Smooth muscle cell (in vitro differentiated cells): ENCODE measurements around the gene ADGRE1. TPM values are rescaled to one million over a fixed set of nuclear protein-coding genes. Genes with fewer than 3 reads are reported as not detected.

ENCODE experiments used
- DNase-seq: peaks from one replicate; lab custom pipeline; 2025; ENCODE audit not compliant: unreplicated experiment; lab: John Stamatoyannopoulos, UW
- H2AFZ ChIP-seq: fragments of 200-600 bp; sonication (generic); 2 replicates; pipeline ENCODE4 v1.6.0; 2016; ENCODE audit warnings: antibody characterized with exemption, low read depth, mild to moderate bottlenecking
- H3F3A ChIP-seq: fragments of 200-600 bp; sonication (generic); 2 replicates; pipeline ENCODE4 v1.6.0; 2017; ENCODE audit warnings: antibody characterized with exemption, low read depth
- H3K27ac ChIP-seq: fragments of 200-600 bp; sonication (generic); 2 replicates; pipeline ENCODE4 v1.5.1; 2016; ENCODE audit warnings: low read depth, mild to moderate bottlenecking
- H3K27me3 ChIP-seq: fragments of 200-600 bp; sonication (generic); 2 replicates; pipeline ENCODE4 v1.6.1; 2016; ENCODE audit warnings: low read depth, mild to moderate bottlenecking
- H3K36me3 ChIP-seq: fragments of 200-600 bp; sonication (generic); 2 replicates; pipeline ENCODE4 v1.5.1; 2016; ENCODE audit warnings: low read depth
- H3K4me1 ChIP-seq: fragments of 200-600 bp; sonication (generic); 2 replicates; pipeline ENCODE4 v1.5.1; 2016; ENCODE audit warnings: low read depth
- H3K4me2 ChIP-seq: fragments of 200-600 bp; sonication (generic); 2 replicates; pipeline ENCODE4 v1.6.0; 2016; ENCODE audit warnings: mild to moderate bottlenecking
- H3K4me3 ChIP-seq: fragments of 200-600 bp; sonication (generic); 2 replicates; pipeline ENCODE4 v1.5.1; 2016; ENCODE audit warnings: mild to moderate bottlenecking
- H3K79me2 ChIP-seq: fragments of 200-600 bp; sonication (generic); 2 replicates; pipeline ENCODE4 v1.6.0; 2016; ENCODE audit warnings: low read depth, mild to moderate bottlenecking
- H3K9ac ChIP-seq: fragments of 200-600 bp; sonication (generic); 2 replicates; pipeline ENCODE4 v1.6.0; 2016; ENCODE audit warnings: low read depth
- H3K9me3 ChIP-seq: fragments of 200-600 bp; sonication (generic); replicated peaks from 2 replicates; pipeline ENCODE4 v1.5.1; 2016; ENCODE audit warnings: low read depth
- H4K20me1 ChIP-seq: fragments of 200-600 bp; sonication (generic); 2 replicates; pipeline ENCODE4 v1.6.0; 2016; ENCODE audit warnings: low read depth
- WGBS: methylation state at CpG from one replicate; pipeline ENCODE4 v1.1.7; 2016; ENCODE audit warnings: low lambda C conversion rate; 5-methylcytosine and 5-hydroxymethylcytosine counted together
- polyA plus RNA-seq: library from polyadenylated mRNA; unstranded; fragments of >200 nt; fragmentation: Nextera tagmentation; extraction: Ambion mirVana; gene quantifications from 2 replicates; pipeline ENCODE4 v1.2.1, GENCODE V29; 2016
- total RNA-seq: library from RNA; depleted of rRNA; stranded (reverse); fragments of >200 nt; gene quantifications from 2 replicates; pipeline ENCODE4 v1.2.3, GENCODE V29; 2014
- TF ChIP-seq, protein P1 (sequence below): fragments of 200-600 bp; sonication (generic); IDR thresholded peaks from 2 replicates; pipeline ENCODE4 v1.5.1; 2017; ENCODE audit warnings: borderline replicate concordance, mild to moderate bottlenecking, antibody characterized with exemption; ENCODE audit not compliant: insufficient read depth, poor library complexity, severe bottlenecking

ADGRE1 gene, protein sequence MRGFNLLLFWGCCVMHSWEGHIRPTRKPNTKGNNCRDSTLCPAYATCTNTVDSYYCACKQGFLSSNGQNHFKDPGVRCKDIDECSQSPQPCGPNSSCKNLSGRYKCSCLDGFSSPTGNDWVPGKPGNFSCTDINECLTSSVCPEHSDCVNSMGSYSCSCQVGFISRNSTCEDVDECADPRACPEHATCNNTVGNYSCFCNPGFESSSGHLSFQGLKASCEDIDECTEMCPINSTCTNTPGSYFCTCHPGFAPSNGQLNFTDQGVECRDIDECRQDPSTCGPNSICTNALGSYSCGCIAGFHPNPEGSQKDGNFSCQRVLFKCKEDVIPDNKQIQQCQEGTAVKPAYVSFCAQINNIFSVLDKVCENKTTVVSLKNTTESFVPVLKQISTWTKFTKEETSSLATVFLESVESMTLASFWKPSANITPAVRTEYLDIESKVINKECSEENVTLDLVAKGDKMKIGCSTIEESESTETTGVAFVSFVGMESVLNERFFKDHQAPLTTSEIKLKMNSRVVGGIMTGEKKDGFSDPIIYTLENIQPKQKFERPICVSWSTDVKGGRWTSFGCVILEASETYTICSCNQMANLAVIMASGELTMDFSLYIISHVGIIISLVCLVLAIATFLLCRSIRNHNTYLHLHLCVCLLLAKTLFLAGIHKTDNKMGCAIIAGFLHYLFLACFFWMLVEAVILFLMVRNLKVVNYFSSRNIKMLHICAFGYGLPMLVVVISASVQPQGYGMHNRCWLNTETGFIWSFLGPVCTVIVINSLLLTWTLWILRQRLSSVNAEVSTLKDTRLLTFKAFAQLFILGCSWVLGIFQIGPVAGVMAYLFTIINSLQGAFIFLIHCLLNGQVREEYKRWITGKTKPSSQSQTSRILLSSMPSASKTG
- total RNA-seq (not detected in 2 replicates), polyA plus RNA-seq (not detected in 2 replicates)

DNA sequence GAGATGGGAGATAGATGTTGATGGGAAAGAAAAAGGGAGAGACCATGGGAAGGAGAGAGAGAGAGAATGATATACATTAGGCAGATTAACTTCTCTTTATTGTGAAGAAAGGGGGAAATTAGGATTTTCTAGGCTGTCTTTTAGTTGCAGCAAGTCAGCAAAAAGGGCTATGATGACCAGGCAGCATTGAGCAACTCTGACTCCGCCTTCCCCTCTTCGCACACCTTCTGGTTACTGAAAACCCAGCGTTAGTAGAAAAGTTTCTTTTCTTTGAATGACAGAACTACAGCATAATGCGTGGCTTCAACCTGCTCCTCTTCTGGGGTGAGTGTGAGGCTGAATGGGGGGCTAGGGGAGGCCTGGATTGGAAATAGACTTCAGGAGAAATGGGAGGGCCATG is at the start of gene ADGRE1:
TSS of gene ADGRE1 (plus strand) at position 264 of the 400 bp plus-strand sequence. CDS start at position 294, 30 bp downstream.
- H3K4me1 ChIP-seq, result no peaks in the 10 kb centered on the region
- H3K27me3 ChIP-seq, result no peaks in the 10 kb centered on the region
- no peak within 1 kb of the TSS for H3K9ac ChIP-seq
- 53% methylated on average over 4 of the region's 4 CpGs for WGBS
- H3K9me3 ChIP-seq, result no peaks in the 10 kb centered on the region
- no peaks in the 10 kb centered on the region for H3K79me2 ChIP-seq
- H3K4me2 ChIP-seq, result no peak within 1 kb of the TSS
- H3K36me3 ChIP-seq, result no peaks in the 10 kb centered on the region
- H3K27ac ChIP-seq, result no peak within 1 kb of the TSS
- H2AFZ ChIP-seq, result no peak within 1 kb of the TSS
- no peaks in the 10 kb centered on the region for H3F3A ChIP-seq
- H3K4me3 ChIP-seq, result no peak within 1 kb of the TSS
- no peaks in the 10 kb centered on the region for H4K20me1 ChIP-seq
- DNase-seq, result no peak
- TF ChIP-seq, protein P1, sequence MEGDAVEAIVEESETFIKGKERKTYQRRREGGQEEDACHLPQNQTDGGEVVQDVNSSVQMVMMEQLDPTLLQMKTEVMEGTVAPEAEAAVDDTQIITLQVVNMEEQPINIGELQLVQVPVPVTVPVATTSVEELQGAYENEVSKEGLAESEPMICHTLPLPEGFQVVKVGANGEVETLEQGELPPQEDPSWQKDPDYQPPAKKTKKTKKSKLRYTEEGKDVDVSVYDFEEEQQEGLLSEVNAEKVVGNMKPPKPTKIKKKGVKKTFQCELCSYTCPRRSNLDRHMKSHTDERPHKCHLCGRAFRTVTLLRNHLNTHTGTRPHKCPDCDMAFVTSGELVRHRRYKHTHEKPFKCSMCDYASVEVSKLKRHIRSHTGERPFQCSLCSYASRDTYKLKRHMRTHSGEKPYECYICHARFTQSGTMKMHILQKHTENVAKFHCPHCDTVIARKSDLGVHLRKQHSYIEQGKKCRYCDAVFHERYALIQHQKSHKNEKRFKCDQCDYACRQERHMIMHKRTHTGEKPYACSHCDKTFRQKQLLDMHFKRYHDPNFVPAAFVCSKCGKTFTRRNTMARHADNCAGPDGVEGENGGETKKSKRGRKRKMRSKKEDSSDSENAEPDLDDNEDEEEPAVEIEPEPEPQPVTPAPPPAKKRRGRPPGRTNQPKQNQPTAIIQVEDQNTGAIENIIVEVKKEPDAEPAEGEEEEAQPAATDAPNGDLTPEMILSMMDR, result no peak

DNA sequence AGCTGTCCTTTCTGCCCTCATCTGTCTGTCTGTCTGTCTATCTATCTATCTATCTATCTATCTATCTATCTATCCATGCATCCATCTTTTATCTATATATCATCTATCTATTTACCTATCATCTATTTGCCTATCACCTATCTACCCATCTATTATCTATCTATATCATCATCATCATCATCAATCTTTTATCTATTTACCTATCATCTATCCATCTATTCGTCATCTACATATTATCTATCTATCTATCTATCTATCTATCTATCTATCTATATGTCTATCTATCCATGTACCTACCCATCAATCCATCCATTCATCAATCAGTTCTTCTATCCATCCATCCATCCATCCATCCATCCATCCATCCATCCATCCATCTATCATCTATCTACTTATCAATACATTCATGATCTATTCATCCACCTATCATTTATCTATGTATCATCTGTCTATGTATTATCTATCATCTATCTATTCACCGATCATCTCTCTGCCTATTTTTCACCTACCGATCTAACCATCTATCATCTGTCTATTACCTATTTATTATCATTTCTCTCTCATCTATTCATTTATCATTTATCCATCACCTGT is 49.2 kb upstream of the ADGRE1 start:
- no peak overlapping the region for H3K4me3 ChIP-seq
- H3K9ac ChIP-seq, result no peak overlapping the region
- DNase-seq, result no peak
- no peaks in the 10 kb centered on the region for H3K79me2 ChIP-seq
- no peaks in the 10 kb centered on the region for H4K20me1 ChIP-seq
- H3K9me3 ChIP-seq, result no peaks in the 10 kb centered on the region
- no peaks in the 10 kb centered on the region for H3F3A ChIP-seq
- no peak overlapping the region for H3K4me2 ChIP-seq
- WGBS, result 80% methylated on average over 3 of the region's 3 CpGs
- TF ChIP-seq, protein P1, result no peak
- H3K4me1 ChIP-seq, result no peaks in the 10 kb centered on the region
- no peaks in the 10 kb centered on the region for H3K27me3 ChIP-seq
- no peak overlapping the region for H2AFZ ChIP-seq
- H3K36me3 ChIP-seq, result no peaks in the 10 kb centered on the region
- no peak overlapping the region for H3K27ac ChIP-seq

DNA sequence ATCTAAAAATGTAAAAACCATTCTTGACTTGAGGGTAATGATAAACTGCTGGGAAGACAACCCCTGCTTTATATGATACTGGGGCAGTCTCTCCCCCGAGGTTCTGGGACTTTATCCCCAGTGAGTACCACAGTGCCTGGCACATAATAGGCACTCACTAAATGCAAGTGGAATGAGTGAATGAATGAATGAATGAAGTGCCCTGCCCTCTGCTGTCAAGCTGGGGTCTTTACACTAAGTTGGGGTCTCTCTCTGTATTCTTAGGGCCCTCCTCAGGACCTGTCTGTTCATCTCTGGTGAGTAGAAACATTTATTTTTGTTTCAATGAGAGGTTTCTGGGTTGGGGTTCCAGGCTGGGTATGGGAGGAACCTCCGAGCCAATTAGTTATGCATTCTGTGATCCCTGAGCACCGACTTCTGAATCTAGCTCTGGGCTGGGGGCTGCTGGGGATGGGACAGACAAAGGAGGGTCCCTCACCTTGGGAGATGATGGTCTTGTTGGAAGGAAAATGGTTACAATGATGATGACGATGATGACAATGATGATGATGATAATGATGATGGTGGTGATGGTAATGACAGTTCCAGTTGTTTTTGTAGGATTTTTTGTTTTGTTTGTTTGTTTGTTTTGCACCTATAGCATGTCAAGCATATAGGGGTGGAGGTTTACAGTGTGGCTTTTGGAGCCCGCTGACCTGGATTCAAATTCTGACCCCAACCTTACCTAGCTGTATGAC is 44.3 kb upstream of the ADGRE1 start:
- no peaks in the 10 kb centered on the region for H3K9me3 ChIP-seq
- no peaks in the 10 kb centered on the region for H3K36me3 ChIP-seq
- no peaks in the 10 kb centered on the region for H3F3A ChIP-seq
- H3K4me2 ChIP-seq, result no peak overlapping the region
- H3K27me3 ChIP-seq, result no peaks in the 10 kb centered on the region
- H3K9ac ChIP-seq, result no peak overlapping the region
- no peak overlapping the region for H2AFZ ChIP-seq
- H4K20me1 ChIP-seq, result no peaks in the 10 kb centered on the region
- TF ChIP-seq, protein P1, result no peak
- no peak for DNase-seq
- WGBS, result 82% methylated on average over 5 of the region's 5 CpGs
- no peaks in the 10 kb centered on the region for H3K4me1 ChIP-seq
- H3K27ac ChIP-seq, result no peak overlapping the region
- no peak overlapping the region for H3K4me3 ChIP-seq
- no peaks in the 10 kb centered on the region for H3K79me2 ChIP-seq
